HG02642 (cell line): ENCODE results near the gene MAML3.

ENCODE experiments used
- ATAC-seq: cut with Tn5 transposase; IDR thresholded peaks from one replicate; pipeline ENCODE4 v1.9.1; 2021; ENCODE audit warnings: mild to moderate bottlenecking; ENCODE audit not compliant: unreplicated experiment, poor library complexity

The MAML3 gene

GRCh38 chr4:140019619-140020347, 134.2 kb downstream of the MAML3 start:
- no peak for ATAC-seq

DNA sequence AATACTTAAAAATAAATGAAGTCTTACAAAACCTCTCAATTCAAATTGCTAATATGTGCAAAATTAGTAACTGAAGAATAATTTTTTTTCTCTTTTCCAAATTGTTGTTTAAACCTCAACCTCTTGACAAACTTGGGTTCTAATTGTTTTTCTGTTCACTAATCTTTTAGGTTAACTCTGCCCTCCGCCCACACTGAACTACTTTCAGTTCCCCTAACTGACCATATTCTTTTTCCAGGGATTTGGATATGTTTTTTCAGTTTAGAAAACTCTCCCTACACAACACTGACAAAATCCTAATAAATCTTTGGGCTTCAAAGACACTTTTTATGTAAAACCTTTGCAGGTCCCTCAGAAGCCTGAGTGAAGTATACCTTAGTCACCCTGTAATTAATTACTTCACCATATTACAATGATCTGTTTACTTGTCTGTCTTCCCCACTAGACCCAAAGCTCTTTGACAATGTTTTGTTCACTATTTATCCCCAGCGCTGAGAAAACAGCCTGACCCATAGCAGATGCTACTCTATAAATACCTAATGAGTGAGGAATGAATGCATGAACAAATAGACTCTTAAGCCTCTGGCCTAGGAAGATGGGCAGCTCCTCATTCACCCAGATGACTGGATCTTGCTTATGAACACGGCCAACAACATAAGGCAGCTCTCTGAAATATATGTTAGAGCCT, 134.9 kb downstream of the MAML3 start:
- ATAC-seq: no peak

DNA sequence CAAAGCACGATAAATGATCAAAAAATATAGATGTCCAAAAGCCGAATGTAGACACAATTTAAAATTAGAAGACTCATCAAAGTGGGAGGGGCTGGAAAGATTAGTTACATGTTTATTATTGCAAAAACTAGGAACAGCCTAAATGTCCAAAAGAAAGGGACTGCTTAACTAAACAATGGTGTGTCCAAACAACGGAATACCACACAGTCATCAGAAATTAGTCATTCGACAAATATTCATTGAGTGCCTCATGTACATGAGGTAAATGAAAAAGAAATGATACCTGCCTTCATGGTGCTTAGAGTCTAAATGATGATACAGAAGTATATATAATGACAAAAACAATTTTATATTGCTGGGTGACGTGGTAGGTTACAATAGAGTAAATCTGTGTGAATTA, 139.7 kb downstream of the MAML3 start:
- ATAC-seq: no peak

DNA sequence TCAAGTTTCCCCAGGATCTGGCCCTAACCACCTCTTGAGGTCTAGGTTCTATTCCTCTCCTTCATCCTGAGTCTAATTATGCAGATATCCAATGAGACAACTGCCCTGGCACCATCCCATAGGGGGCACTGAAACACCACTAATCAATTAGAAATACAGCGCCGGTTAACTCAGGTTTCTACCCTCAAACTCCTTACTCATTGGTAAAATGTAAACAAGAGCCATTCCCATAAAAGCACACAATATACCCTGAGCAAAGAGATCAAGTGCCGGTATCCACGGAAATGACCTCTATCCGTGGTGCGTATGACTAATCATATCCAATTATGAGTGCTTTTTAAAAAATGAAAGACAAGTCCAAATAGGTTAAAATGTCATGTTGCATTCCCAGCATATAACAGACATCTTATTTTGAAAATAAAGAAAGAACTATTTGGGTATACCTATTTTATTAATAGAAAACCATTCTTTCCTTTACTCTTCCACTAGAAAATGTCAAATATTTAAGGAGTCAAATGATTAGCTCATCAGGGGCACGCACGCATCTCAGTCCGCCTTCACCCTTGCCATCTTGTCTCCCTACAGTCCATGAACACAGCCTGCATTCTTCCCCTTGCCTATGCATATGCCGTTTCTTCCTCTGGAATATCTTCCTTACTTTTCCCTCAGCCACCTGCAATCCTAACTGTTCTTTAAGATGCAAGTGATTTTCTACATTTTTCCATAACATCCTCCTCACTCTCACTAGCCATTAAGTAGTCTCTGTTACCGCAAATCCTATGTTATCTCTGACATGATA, 141.1 kb downstream of the MAML3 start:
- ATAC-seq: no peak

- no peak for ATAC-seq
Measured at GRCh38 chr4:140005699-140006098, 148.3 kb downstream of the MAML3 start.

- ATAC-seq: no peak
Measured at GRCh38 chr4:140004922-140005627, 148.9 kb downstream of the MAML3 start.

DNA sequence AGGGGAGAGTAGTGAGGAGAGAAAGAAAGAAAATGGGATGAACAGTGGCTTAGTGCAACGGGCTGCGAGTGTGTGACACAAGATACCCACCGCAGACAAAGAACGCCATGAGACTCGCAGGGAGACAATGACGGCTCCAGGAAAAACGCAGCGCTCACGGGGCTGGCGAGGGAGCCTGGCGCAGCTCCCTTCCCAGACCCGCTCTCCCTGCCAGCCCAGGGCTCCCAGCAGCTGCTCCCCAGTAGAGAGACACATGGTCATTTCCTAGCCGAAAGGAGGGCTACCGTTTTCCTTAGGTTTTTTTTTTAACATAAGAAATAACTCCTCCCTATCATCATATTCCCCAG, 149.5 kb downstream of the MAML3 start:
- no peak for ATAC-seq

DNA sequence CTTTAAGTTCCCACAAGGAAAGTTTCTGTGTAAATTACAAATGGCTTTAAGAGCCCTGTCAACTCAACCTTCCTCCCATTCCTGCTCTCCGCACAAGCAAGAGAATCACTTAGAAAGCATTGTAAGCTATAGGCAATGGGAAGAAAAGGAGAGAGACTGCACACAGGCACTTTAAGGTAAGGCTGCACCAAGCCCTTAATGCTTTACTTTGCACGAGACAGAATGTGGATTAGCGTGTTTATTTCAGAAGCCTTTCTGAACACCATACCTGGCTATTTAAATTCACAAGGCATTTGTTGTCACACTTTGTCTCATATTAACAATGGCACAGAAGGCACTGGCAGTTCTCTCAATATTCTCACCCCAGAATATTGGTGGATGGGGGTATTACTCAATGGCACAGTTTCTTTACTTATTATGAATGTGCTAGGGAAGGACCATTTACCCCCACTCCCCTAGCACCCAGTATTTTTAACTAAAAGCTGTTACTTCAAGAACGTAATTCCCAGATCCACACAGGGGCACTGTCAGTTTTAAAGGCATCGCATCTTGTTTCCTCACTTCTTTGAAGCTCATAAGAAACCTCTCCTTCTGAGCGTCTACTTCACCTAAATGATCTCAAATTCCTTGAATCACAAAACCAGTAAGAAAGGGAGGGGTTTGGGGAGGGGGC, 150.0 kb downstream of the MAML3 start:
- no peak for ATAC-seq

- no peak for ATAC-seq
Measured at GRCh38 chr4:140000232-140000631, 153.8 kb downstream of the MAML3 start.

DNA sequence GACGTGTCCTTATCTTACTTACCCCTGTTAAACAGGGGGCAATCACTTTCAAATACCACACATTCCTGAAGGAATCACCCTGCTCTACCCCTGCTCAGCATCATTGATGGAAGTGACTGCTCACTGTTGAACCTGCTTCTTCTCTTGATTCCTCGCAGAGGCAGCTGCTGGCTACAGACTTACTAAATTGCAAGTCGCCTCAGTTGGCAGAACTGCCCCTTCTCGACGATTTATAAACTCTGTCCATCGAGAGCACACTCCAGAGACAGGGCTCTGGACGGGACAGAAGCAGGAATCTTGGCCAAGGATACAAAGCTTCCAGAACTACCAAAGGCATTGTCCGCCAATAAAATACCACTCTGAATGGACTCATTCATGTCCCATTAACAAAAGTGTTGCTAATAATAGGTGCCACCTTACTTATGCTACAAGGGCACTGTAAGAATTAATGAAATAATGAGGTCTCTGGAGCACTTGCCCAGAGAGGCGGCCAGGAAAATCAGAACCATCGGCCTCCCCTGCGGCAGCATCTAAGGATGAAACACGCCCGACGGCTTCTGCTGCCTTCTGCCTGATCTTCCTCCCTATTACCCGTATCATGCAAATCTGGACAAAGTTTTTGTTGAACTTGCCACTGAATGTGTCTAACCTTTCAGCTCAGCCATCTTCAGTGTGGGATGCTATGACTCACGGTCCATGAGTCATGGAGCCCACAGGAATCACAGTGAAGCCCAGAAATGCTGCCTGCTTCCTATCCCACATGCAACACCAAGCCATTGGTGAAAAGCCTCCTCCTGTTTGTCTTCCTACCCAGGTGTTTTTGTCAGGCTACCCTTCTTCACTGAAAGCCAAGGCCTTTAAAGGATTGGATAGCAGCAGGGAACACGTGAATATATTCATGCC, 164.9 kb downstream of the MAML3 start:
- ATAC-seq: no peak

- no peak for ATAC-seq
Measured at GRCh38 chr4:139987502-139987850, 166.5 kb downstream of the MAML3 start.

DNA sequence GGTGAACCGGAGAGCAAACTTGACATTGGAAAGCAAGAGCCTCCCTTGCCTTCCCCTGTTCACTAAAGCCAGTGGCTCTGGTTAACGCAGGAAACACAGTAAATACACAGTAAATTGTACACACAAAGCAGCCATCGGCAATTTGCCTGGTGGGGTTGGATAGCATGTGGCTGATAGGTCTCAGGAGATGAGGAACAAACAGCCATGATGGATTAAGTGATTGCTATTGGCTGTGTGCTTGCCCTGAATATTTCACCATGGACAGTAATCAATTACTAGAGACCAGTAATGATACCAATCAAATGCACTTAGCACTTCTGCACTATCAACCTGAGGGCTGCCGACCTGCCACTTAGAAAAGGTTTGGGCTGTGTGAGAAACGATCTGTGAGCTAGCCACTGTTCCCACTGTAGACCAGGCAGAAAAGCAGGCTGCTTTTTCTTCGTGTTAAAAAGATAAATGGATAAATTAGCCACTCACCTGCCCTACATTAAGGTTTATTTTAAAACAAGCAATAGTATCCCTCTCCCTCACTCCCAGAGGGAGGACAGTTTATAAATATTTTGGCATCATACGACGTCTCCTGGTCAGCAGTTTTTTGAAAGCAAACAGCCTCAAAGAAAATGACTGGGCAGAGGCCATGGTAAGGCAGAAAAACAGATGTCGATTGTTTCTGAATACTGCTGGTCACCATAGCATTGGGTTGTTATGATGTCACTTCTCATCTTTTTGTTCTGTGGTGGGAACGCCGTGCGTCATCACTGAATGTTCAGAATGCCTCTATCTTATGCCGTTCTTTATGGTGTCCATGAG, 167.1 kb downstream of the MAML3 start:
- no peak for ATAC-seq

DNA sequence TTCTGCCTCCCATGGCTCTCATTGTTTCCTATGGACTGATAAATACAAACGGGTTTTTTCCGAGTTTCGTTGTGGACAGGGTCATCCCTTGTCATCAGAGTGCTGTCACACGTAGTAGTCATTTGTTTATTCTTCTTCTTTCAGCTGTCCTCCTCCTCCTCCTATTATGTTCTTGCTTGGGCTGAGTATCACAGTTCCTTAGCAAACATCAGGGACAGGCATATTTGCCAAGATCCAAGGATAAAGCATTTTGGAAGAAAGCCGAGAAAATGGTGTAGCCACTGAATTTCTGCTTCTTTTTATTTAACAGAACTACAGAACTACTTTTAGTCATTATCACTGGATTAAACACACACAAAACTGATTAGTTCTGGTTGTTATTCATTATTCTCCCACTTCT, 167.9 kb downstream of the MAML3 start:
- no peak for ATAC-seq

GRCh38 chr4:139985401-139985800, 168.6 kb downstream of the MAML3 start:
- no peak for ATAC-seq

DNA sequence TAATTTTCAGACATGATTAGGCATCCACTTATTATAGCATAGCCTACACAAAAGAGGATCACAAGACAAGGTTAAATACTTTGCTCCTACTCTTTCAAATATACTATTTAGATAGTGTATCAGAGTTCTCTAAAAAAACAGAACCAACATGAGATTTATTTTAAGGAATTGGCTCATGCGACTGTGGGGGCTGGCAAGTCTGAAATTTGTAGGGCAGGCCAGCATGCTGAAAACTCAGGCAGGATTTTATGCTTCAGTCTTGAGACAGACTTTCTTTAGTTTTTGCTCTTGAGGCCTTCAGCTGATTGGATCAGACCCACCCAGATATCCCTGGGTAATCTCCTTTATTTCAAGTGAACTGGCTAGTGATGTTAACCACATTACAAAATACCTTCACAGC, 169.5 kb downstream of the MAML3 start:
- ATAC-seq: no peak

- peak; percentile 91 for ATAC-seq
Measured at GRCh38 chr4:139978692-139979091, 175.3 kb downstream of the MAML3 start.

DNA sequence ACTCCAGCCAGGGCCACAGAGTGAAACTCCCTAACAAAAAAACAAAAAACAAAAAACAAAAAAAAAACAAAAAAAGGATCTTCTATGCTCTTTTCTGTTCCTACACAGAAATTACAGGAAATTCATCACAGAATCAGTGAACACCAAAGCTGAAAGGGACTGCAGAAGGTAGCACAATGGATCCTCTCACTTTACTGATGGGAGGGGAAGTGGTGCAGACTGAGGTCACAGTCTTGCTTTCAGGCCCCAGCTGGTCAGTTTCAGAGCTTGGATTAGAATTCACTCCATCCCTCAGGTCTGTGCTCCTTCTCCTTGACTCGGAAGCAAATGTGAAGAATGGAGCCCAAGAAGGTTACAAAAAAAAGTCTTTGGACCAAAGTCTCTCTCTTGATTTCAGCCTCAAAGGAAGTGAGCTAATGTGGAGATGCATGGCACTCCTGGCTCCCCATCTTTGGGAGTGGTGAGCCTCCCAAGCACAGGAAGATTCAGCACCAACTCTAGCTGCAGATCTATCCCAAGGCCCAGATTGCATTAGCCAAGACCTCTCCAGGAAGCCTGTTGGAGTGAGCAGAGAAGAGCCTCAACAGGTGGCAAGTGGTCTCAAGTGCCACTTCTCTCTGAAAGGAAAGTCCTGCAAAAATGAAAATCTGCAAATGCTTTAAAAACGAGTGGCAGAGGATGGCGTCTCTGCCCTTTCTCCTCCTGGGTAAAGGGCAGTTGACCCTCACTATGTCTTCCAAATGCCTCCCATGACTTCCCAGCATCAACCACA, 176.0 kb downstream of the MAML3 start:
- peak; percentile 36 for ATAC-seq

DNA sequence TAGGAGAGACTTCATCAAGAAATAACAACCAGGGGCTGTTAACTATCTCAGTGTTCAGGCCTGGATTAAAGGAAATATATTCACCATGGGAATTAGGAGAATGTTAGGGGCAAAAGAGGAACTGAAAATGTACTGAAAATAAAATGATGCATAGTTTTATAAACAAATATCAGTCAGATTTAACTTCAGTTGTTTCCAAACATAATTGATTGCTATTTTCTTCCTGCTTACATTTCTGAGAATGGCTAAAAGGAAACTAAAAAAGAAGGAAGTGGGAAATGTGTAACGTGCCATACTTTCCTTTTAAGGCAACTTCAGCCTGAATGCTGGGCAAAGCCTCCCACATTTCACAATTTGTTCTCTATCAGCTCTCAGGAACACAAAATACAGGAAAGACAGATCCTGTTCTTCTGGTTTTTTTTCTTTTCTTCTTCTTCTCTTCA, 178.1 kb downstream of the MAML3 start:
- no peak for ATAC-seq
